KMS-11 (cell line): ENCODE results near the gene LIME1.

Experiments
- H2AFZ ChIP-seq: fragments of 200-600 bp; sonication (generic); 2 replicates; pipeline ENCODE4 v1.6.1; 2016; ENCODE audit warnings: antibody characterized with exemption, mixed run types, low read depth
- H3K27ac ChIP-seq: fragments of 200-600 bp; sonication (generic); 2 replicates; pipeline ENCODE4 v1.6.1; 2016; ENCODE audit warnings: mild to moderate bottlenecking, mixed run types
- H3K27me3 ChIP-seq: fragments of 200-600 bp; sonication (generic); 2 replicates; pipeline ENCODE4 v1.6.1; 2017; ENCODE audit warnings: mild to moderate bottlenecking, low read depth, mixed run types, moderate library complexity; ENCODE audit not compliant: insufficient read depth
- H3K36me3 ChIP-seq: fragments of 200-600 bp; sonication (generic); 2 replicates; pipeline ENCODE4 v1.6.1; 2017; ENCODE audit warnings: mild to moderate bottlenecking, mixed run types; ENCODE audit not compliant: insufficient read depth
- H3K4me1 ChIP-seq: fragments of 200-600 bp; sonication (generic); 2 replicates; pipeline ENCODE4 v1.6.1; 2016; ENCODE audit warnings: mild to moderate bottlenecking, low read depth, mixed run types; ENCODE audit not compliant: poor library complexity, severe bottlenecking
- H3K4me2 ChIP-seq: fragments of 200-600 bp; sonication (generic); 2 replicates; pipeline ENCODE4 v1.7.0; 2016; ENCODE audit warnings: mild to moderate bottlenecking, mixed run types
- H3K4me3 ChIP-seq: fragments of 200-600 bp; sonication (generic); IDR thresholded peaks from 2 replicates; pipeline ENCODE4 v1.6.1; 2017; ENCODE audit warnings: low read depth, low read length, mixed read lengths; ENCODE audit not compliant: insufficient read depth
- H3K79me2 ChIP-seq: fragments of 200-600 bp; sonication (generic); 2 replicates; pipeline ENCODE4 v1.6.1; 2016; ENCODE audit warnings: low read depth, mixed run types; ENCODE audit not compliant: insufficient read depth
- H3K9ac ChIP-seq: fragments of 200-600 bp; sonication (generic); 2 replicates; pipeline ENCODE4 v1.6.1; 2016; ENCODE audit warnings: mild to moderate bottlenecking, mixed run types
- H4K20me1 ChIP-seq: fragments of 200-600 bp; sonication (generic); 2 replicates; pipeline ENCODE4 v1.6.1; 2016; ENCODE audit warnings: mild to moderate bottlenecking, mixed run types; ENCODE audit not compliant: insufficient read depth
- CTCF ChIP-seq: fragments of 200-600 bp; sonication (generic); conservative IDR thresholded peaks from 2 replicates; pipeline ENCODE4 v1.6.1; 2017; ENCODE audit warnings: low read depth, mild to moderate bottlenecking, antibody characterized with exemption, low read length, moderate library complexity, mixed read lengths

Gene LIME1

GRCh38 chr20:63691711-63692435, 44.6 kb upstream of the LIME1 start:
- Histone ChIP-seq H4K20me1 (no peaks in the 10 kb centered on the region), H2AFZ (no peak overlapping the region), H3K4me1 (no peaks in the 10 kb centered on the region), H3K36me3 (no peaks in the 10 kb centered on the region), H3K27me3 (no peaks in the 10 kb centered on the region; the same call in 1 of the 2 replicates), H3K4me2 (no peak overlapping the region), H3K4me3 (no peak overlapping the region), H3K9ac (no peak overlapping the region), H3K27ac (no peak overlapping the region), H3K79me2 (no peaks in the 10 kb centered on the region)
- no peak for TF ChIP-seq CTCF

- no peak overlapping the region for H3K27ac ChIP-seq
- H2AFZ ChIP-seq: no peak overlapping the region
- no peak overlapping the region for H3K4me3 ChIP-seq
- H4K20me1 ChIP-seq: no peaks in the 10 kb centered on the region
- no peak overlapping the region for H3K4me2 ChIP-seq
- no peaks in the 10 kb centered on the region for H3K36me3 ChIP-seq
- no peak overlapping the region for H3K9ac ChIP-seq
- no peaks in the 10 kb centered on the region for H3K79me2 ChIP-seq
- H3K4me1 ChIP-seq: no peaks in the 10 kb centered on the region
- H3K27me3 ChIP-seq: no peaks in the 10 kb centered on the region; the same call in 1 of the 2 replicates
- no peak for TF ChIP-seq CTCF
Measured at GRCh38 chr20:63692436-63693082, 43.9 kb upstream of the LIME1 start.

GRCh38 chr20:63693083-63693732, 43.3 kb upstream of the LIME1 start:
- H3K27me3 ChIP-seq: no peaks in the 10 kb centered on the region; the same call in 1 of the 2 replicates
- H3K4me1 ChIP-seq: no peaks in the 10 kb centered on the region
- no peak overlapping the region for H2AFZ ChIP-seq
- H3K9ac ChIP-seq: no peak overlapping the region
- no peaks in the 10 kb centered on the region for H3K79me2 ChIP-seq
- no peak overlapping the region for H3K4me3 ChIP-seq
- no peak overlapping the region for H3K4me2 ChIP-seq
- H3K27ac ChIP-seq: no peak overlapping the region
- no peak for TF ChIP-seq CTCF
- no peaks in the 10 kb centered on the region for H3K36me3 ChIP-seq
- no peaks in the 10 kb centered on the region for H4K20me1 ChIP-seq

DNA sequence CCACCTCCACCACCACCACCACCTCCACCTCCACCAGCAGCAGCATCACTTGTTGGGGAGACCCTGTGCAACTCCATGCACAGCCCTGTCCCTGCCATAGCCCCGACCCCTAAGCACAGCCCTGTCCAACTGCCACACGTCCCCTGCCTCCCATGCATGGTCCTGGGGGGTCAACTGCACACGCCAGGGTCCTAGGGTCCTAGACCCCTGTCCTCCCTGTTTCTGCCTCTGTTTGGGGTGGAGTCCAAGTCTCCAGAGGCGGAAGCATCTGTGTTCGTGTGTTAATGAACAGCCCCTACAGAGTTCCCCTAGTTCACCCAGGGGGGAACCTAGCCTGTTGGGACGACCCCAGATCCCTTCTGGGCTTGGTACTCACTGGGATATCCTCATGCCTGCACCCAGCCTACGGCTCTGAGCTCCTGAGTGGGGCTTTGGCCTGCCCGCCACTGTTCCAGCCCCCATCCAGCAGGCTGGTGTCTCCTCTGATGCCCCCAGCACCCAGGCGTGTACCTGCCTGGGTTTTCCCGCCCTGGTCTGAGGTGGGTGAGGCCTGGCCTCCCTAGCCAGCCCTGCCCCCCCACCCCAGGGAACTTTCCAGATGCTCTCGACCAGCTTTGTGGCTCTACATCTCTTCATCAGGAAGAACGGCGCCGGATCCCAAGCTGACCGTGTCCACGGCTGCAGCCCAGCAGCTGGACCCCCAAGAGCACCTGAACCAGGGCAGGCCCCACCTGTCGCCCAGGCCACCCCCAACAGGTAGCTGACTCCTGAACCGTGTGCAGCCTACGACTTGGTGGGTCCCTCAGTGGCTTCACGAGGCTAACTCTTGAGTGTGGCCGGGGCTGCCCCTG, 42.5 kb upstream of the LIME1 start:
- no peak for TF ChIP-seq CTCF
- H3K36me3 ChIP-seq: no peaks in the 10 kb centered on the region
- no peak overlapping the region for H3K9ac ChIP-seq
- H3K4me2 ChIP-seq: no peak overlapping the region
- no peak overlapping the region for H3K4me3 ChIP-seq
- H3K27me3 ChIP-seq: no peaks in the 10 kb centered on the region; the same call in 1 of the 2 replicates
- H4K20me1 ChIP-seq: no peaks in the 10 kb centered on the region
- no peak overlapping the region for H3K27ac ChIP-seq
- H3K79me2 ChIP-seq: no peaks in the 10 kb centered on the region
- no peak overlapping the region for H2AFZ ChIP-seq
- H3K4me1 ChIP-seq: no peaks in the 10 kb centered on the region
